KMS-11 (cell line): Measurements from ENCODE around the gene SRA1.

Source experiments
- H2AFZ ChIP-seq: fragments of 200-600 bp; sonication (generic); 2 replicates; pipeline ENCODE4 v1.6.1; 2016; ENCODE audit warnings: antibody characterized with exemption, mixed run types, low read depth
- H3K27ac ChIP-seq: fragments of 200-600 bp; sonication (generic); 2 replicates; pipeline ENCODE4 v1.6.1; 2016; ENCODE audit warnings: mild to moderate bottlenecking, mixed run types
- H3K27me3 ChIP-seq: fragments of 200-600 bp; sonication (generic); 2 replicates; pipeline ENCODE4 v1.6.1; 2017; ENCODE audit warnings: mild to moderate bottlenecking, low read depth, mixed run types, moderate library complexity; ENCODE audit not compliant: insufficient read depth
- H3K36me3 ChIP-seq: fragments of 200-600 bp; sonication (generic); 2 replicates; pipeline ENCODE4 v1.6.1; 2017; ENCODE audit warnings: mild to moderate bottlenecking, mixed run types; ENCODE audit not compliant: insufficient read depth
- H3K4me1 ChIP-seq: fragments of 200-600 bp; sonication (generic); 2 replicates; pipeline ENCODE4 v1.6.1; 2016; ENCODE audit warnings: mild to moderate bottlenecking, low read depth, mixed run types; ENCODE audit not compliant: poor library complexity, severe bottlenecking
- H3K4me2 ChIP-seq: fragments of 200-600 bp; sonication (generic); 2 replicates; pipeline ENCODE4 v1.7.0; 2016; ENCODE audit warnings: mild to moderate bottlenecking, mixed run types
- H3K4me3 ChIP-seq: fragments of 200-600 bp; sonication (generic); IDR thresholded peaks from 2 replicates; pipeline ENCODE4 v1.6.1; 2017; ENCODE audit warnings: low read depth, low read length, mixed read lengths; ENCODE audit not compliant: insufficient read depth
- H3K79me2 ChIP-seq: fragments of 200-600 bp; sonication (generic); 2 replicates; pipeline ENCODE4 v1.6.1; 2016; ENCODE audit warnings: low read depth, mixed run types; ENCODE audit not compliant: insufficient read depth
- H3K9ac ChIP-seq: fragments of 200-600 bp; sonication (generic); 2 replicates; pipeline ENCODE4 v1.6.1; 2016; ENCODE audit warnings: mild to moderate bottlenecking, mixed run types
- H4K20me1 ChIP-seq: fragments of 200-600 bp; sonication (generic); 2 replicates; pipeline ENCODE4 v1.6.1; 2016; ENCODE audit warnings: mild to moderate bottlenecking, mixed run types; ENCODE audit not compliant: insufficient read depth
- TF ChIP-seq, protein P1 (sequence below): fragments of 200-600 bp; sonication (generic); conservative IDR thresholded peaks from 2 replicates; pipeline ENCODE4 v1.6.1; 2017; ENCODE audit warnings: low read depth, mild to moderate bottlenecking, antibody characterized with exemption, low read length, moderate library complexity, mixed read lengths

The SRA1 gene

GRCh38 chr5:140570058-140570457 is 12.8 kb upstream of the SRA1 start:
- Histone ChIP-seq H3K4me2 (peak overlapping the region; percentile 61), H4K20me1 (no peaks in the 10 kb centered on the region), H2AFZ (no peak overlapping the region), H3K36me3 (no peaks in the 10 kb centered on the region), H3K27me3 (no peaks in the 10 kb centered on the region), H3K4me1 (peaks cover 45% of the 10 kb centered on the region), H3K79me2 (peaks cover 20% of the 10 kb centered on the region), H3K9ac (peak overlapping the region; percentile 44; the same call in 1 of the 2 replicates), H3K4me3 (no peak overlapping the region), H3K27ac (peak overlapping the region; percentile 85)
- TF ChIP-seq, protein P1, sequence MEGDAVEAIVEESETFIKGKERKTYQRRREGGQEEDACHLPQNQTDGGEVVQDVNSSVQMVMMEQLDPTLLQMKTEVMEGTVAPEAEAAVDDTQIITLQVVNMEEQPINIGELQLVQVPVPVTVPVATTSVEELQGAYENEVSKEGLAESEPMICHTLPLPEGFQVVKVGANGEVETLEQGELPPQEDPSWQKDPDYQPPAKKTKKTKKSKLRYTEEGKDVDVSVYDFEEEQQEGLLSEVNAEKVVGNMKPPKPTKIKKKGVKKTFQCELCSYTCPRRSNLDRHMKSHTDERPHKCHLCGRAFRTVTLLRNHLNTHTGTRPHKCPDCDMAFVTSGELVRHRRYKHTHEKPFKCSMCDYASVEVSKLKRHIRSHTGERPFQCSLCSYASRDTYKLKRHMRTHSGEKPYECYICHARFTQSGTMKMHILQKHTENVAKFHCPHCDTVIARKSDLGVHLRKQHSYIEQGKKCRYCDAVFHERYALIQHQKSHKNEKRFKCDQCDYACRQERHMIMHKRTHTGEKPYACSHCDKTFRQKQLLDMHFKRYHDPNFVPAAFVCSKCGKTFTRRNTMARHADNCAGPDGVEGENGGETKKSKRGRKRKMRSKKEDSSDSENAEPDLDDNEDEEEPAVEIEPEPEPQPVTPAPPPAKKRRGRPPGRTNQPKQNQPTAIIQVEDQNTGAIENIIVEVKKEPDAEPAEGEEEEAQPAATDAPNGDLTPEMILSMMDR = no peak

- Histone ChIP-seq H3K4me3 (no peak overlapping the region), H3K9ac (peak overlapping the region; percentile 44; the same call in 1 of the 2 replicates), H4K20me1 (no peaks in the 10 kb centered on the region), H3K79me2 (peaks cover 23% of the 10 kb centered on the region), H3K27me3 (no peaks in the 10 kb centered on the region), H2AFZ (no peak overlapping the region), H3K4me1 (peaks cover 38% of the 10 kb centered on the region), H3K27ac (peak overlapping the region; percentile 85), H3K4me2 (peak overlapping the region; percentile 61), H3K36me3 (no peaks in the 10 kb centered on the region)
- TF ChIP-seq, protein P1 = no peak
Observed at GRCh38 chr5:140569197-140569596, 11.9 kb upstream of the SRA1 start.

DNA sequence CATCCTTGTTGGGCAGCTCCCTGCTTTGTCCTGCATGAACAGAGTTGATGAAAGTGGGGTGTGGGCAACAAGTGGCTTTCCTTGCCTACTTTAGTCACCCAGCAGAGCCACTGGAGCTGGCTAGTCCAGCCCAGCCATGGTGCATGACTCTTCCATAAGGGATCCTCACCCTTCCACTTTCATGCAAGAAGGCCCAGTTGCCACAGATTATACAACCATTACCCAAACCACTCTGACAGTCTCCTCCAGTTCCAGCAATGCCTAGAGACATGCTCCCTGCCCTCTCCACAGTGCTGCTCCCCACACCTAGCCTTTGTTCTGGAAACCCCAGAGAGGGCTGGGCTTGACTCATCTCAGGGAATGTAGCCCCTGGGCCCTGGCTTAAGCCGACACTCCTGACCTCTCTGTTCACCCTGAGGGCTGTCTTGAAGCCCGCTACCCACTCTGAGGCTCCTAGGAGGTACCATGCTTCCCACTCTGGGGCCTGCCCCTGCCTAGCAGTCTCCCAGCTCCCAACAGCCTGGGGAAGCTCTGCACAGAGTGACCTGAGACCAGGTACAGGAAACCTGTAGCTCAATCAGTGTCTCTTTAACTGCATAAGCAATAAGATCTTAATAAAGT is 11.3 kb upstream of the SRA1 start:
- peak overlapping the region; percentile 44; the same call in 1 of the 2 replicates for H3K9ac ChIP-seq

DNA sequence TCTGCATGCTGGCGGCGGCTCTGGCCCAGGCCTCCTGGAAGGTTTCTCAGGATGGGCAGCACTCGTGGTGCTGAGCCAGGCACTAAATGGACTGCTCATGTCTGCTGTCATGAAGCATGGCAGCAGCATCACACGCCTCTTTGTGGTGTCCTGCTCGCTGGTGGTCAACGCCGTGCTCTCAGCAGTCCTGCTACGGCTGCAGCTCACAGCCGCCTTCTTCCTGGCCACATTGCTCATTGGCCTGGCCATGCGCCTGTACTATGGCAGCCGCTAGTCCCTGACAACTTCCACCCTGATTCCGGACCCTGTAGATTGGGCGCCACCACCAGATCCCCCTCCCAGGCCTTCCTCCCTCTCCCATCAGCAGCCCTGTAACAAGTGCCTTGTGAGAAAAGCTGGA is 10.6 kb upstream of the SRA1 start:
- H3K9ac ChIP-seq = no peak overlapping the region
- peak overlapping the region; percentile 85; the same call in 1 of the 2 replicates for H3K27ac ChIP-seq
- H4K20me1 ChIP-seq = no peaks in the 10 kb centered on the region
- H3K27me3 ChIP-seq = no peaks in the 10 kb centered on the region
- H3K4me3 ChIP-seq = no peak overlapping the region
- no peak overlapping the region for H2AFZ ChIP-seq
- TF ChIP-seq, protein P1 = no peak
- no peaks in the 10 kb centered on the region for H3K36me3 ChIP-seq
- H3K79me2 ChIP-seq = peaks cover 23% of the 10 kb centered on the region
- H3K4me2 ChIP-seq = no peak overlapping the region
- H3K4me1 ChIP-seq = peaks cover 47% of the 10 kb centered on the region

More for the DNA sequence above, 11.3 kb upstream of the SRA1 start:
- Histone ChIP-seq H3K27ac (peak overlapping the region; percentile 85), H3K79me2 (peaks cover 23% of the 10 kb centered on the region), H3K27me3 (no peaks in the 10 kb centered on the region), H3K36me3 (no peaks in the 10 kb centered on the region), H3K4me1 (peaks cover 40% of the 10 kb centered on the region), H3K4me3 (no peak overlapping the region), H3K4me2 (peak overlapping the region; percentile 61), H2AFZ (no peak overlapping the region), H4K20me1 (no peaks in the 10 kb centered on the region)
- TF ChIP-seq, protein P1 = no peak
